Transverse colon (tissue), 4 donors: ENCODE data around the gene LAPTM5.

Source experiments
- CTCF ChIP-seq, 5 experiments: fragments of 200-600 bp in 3 of 5; fragments of 450-650 bp in 2 of 5; sonication (generic) in 3 of 5; IDR thresholded peaks; 1 replicate in 2 of 5; 2 replicates in 3 of 5; pipeline ENCODE4 v1.5.1; 2016 to 2017; ENCODE audit warnings: antibody characterized with exemption in 5 of 5, inconsistent platforms in 3 of 5, mild to moderate bottlenecking in 2 of 5, moderate library complexity in 1 of 5
- POLR2AphosphoS5 ChIP-seq, 3 donors: sonication (generic); formaldehyde crosslinking; IDR thresholded peaks; one replicate each; pipeline ENCODE4 v1.6.1; 2016; ENCODE audit warnings: antibody characterized with exemption in 3 of 3

DNA sequence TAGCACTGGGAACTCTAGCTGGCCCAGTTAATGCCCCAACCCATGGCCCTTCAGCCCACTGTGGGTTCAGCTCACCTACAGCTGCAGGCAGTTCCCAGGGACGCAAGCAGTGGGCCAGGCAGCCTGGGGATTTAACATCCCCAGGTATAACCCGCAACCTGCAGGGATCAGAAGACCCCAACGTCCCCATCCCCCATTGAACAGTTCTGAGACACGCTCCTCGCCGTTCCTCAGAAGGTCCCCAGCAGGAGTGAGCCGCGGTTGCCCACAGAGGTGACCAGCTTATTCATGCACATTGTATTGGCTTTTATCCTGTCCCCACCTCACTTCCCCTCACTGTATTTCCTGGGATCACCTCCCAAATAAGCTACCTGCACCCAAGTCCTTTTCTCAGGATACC, 29.2 kb downstream of the LAPTM5 start:
- TF ChIP-seq POLR2AphosphoS5 (IDR thresholded peaks at IDR 0.05): no peak
- TF ChIP-seq CTCF (IDR thresholded peaks at IDR 0.05): no peak
